Osteoblast (primary cell): ENCODE measurements around the gene VMO1. TPM values are rescaled to one million over a fixed set of nuclear protein-coding genes. Genes with fewer than 3 reads are reported as not detected.

Experiments
- DNase-seq: peaks from one replicate; pipeline ENCODE4 v3.0.0; 2011; ENCODE audit warnings: low spot score, mixed read lengths; ENCODE audit not compliant: insufficient read length; ENCODE audit errors: missing footprints
- H2AFZ ChIP-seq: 2 replicates; pipeline ENCODE4 v1.6.0; 2011; ENCODE audit warnings: mild to moderate bottlenecking, low read length
- H3K27ac ChIP-seq: 2 replicates; pipeline ENCODE4 v1.5.1; 2011; ENCODE audit warnings: mild to moderate bottlenecking, low read depth, low read length, moderate library complexity
- H3K27me3 ChIP-seq: 2 replicates; pipeline ENCODE4 v1.6.0; 2012; ENCODE audit warnings: mild to moderate bottlenecking, control low read depth, inconsistent platforms, low read length, moderate library complexity; ENCODE audit not compliant: insufficient read depth
- H3K36me3 ChIP-seq: 2 replicates; pipeline ENCODE4 v1.5.1; 2011; ENCODE audit warnings: mild to moderate bottlenecking, low read length, control low read depth, moderate library complexity; ENCODE audit not compliant: insufficient read depth
- H3K4me1 ChIP-seq: 2 replicates; pipeline ENCODE4 v1.5.1; 2011; ENCODE audit warnings: mild to moderate bottlenecking, low read length, control low read depth, moderate library complexity; ENCODE audit not compliant: insufficient read depth
- H3K4me2 ChIP-seq: 2 replicates; pipeline ENCODE4 v1.6.0; 2011; ENCODE audit warnings: mild to moderate bottlenecking, low read length; ENCODE audit not compliant: insufficient read depth
- H3K4me3 ChIP-seq: fragments of 200-600 bp; sonication (generic); 3 replicates; pipeline ENCODE4 v1.5.1; 2012; ENCODE audit warnings: mild to moderate bottlenecking, low read length, inconsistent platforms; ENCODE audit not compliant: insufficient read depth
- H3K79me2 ChIP-seq: 2 replicates; pipeline ENCODE4 v1.6.0; 2012; ENCODE audit warnings: mild to moderate bottlenecking, low read length, control low read depth, inconsistent platforms; ENCODE audit not compliant: insufficient read depth
- H3K9me3 ChIP-seq: 2 replicates; pipeline ENCODE4 v1.5.1; 2011; ENCODE audit warnings: low read depth, low read length, control low read depth
- H4K20me1 ChIP-seq: 2 replicates; pipeline ENCODE4 v1.6.0; 2012; ENCODE audit warnings: mild to moderate bottlenecking, low read length, control low read depth; ENCODE audit not compliant: insufficient read depth
- CTCF ChIP-seq: IDR thresholded peaks from 2 replicates; pipeline ENCODE4 v1.5.1; 2011; ENCODE audit warnings: mild to moderate bottlenecking, low read depth, low read length, moderate library complexity; ENCODE audit errors: extremely low read depth
- total RNA-seq: library from RNA; depleted of rRNA; stranded (reverse); fragments of >200 nt; gene quantifications from 2 replicates; pipeline ENCODE4 v1.2.3, GENCODE V29; 2012

VMO1 gene
- total RNA-seq, 1 donor: not detected

GRCh38 chr17:4759776-4760236 lies 26.4 kb downstream of the VMO1 start:
- Histone ChIP-seq H4K20me1 (no peaks in the 10 kb centered on the region), H3K27ac (no peak overlapping the region), H3K9me3 (no peaks in the 10 kb centered on the region), H3K4me2 (no peak overlapping the region), H2AFZ (no peak overlapping the region), H3K4me3 (no peak overlapping the region), H3K27me3 (peaks cover 30% of the 10 kb centered on the region), H3K4me1 (no peaks in the 10 kb centered on the region), H3K79me2 (no peaks in the 10 kb centered on the region), H3K36me3 (no peaks in the 10 kb centered on the region)
- TF ChIP-seq CTCF: no peak
- DNase-seq: no peak

- H3K36me3 ChIP-seq: no peaks in the 10 kb centered on the region
- H3K4me3 ChIP-seq: no peak overlapping the region
- H4K20me1 ChIP-seq: no peaks in the 10 kb centered on the region
- no peaks in the 10 kb centered on the region for H3K79me2 ChIP-seq
- H3K27me3 ChIP-seq: peaks cover 65% of the 10 kb centered on the region
- H3K4me1 ChIP-seq: no peaks in the 10 kb centered on the region
- no peak overlapping the region for H3K27ac ChIP-seq
- H3K4me2 ChIP-seq: no peak overlapping the region
- no peaks in the 10 kb centered on the region for H3K9me3 ChIP-seq
- no peak for TF ChIP-seq CTCF
- no peak overlapping the region for H2AFZ ChIP-seq
- DNase-seq: no peak
Measured at GRCh38 chr17:4753392-4753791, 32.8 kb downstream of the VMO1 start.

- H3K9me3 ChIP-seq: no peaks in the 10 kb centered on the region
- no peak overlapping the region for H3K4me2 ChIP-seq
- no peak overlapping the region for H2AFZ ChIP-seq
- H3K36me3 ChIP-seq: no peaks in the 10 kb centered on the region
- no peak for TF ChIP-seq CTCF
- no peaks in the 10 kb centered on the region for H3K79me2 ChIP-seq
- no peak for DNase-seq
- H3K4me3 ChIP-seq: no peak overlapping the region
- H3K27me3 ChIP-seq: peaks cover 58% of the 10 kb centered on the region
- H4K20me1 ChIP-seq: no peaks in the 10 kb centered on the region
- H3K4me1 ChIP-seq: no peaks in the 10 kb centered on the region
- H3K27ac ChIP-seq: no peak overlapping the region
Measured at GRCh38 chr17:4751932-4752331, 34.2 kb downstream of the VMO1 start.

GRCh38 chr17:4750606-4751005 lies 35.6 kb downstream of the VMO1 start:
- H3K27ac ChIP-seq: no peak overlapping the region
- TF ChIP-seq CTCF: no peak
- no peak overlapping the region for H2AFZ ChIP-seq
- H3K79me2 ChIP-seq: no peaks in the 10 kb centered on the region
- no peak overlapping the region for H3K4me2 ChIP-seq
- no peak for DNase-seq
- no peaks in the 10 kb centered on the region for H3K36me3 ChIP-seq
- peaks cover 55% of the 10 kb centered on the region for H3K27me3 ChIP-seq
- H3K4me3 ChIP-seq: no peak overlapping the region
- no peaks in the 10 kb centered on the region for H3K4me1 ChIP-seq
- no peaks in the 10 kb centered on the region for H4K20me1 ChIP-seq
- no peaks in the 10 kb centered on the region for H3K9me3 ChIP-seq
